Breast epithelium (tissue), 3 donors: ENCODE data around the gene PPDPF.

Experiments used
- POLR2A ChIP-seq: fragments of 450-650 bp; IDR thresholded peaks from one replicate; pipeline ENCODE4 v1.6.1; 2016; ENCODE audit warnings: antibody characterized with exemption, mild to moderate bottlenecking, moderate library complexity
- TF ChIP-seq, protein P1 (sequence below), 3 donors: fragments of 450-650 bp; IDR thresholded peaks; one replicate each; pipeline ENCODE4 v1.5.1; 2016 to 2017; ENCODE audit warnings: antibody characterized with exemption in 3 of 3, mild to moderate bottlenecking in 3 of 3, moderate library complexity in 3 of 3

DNA sequence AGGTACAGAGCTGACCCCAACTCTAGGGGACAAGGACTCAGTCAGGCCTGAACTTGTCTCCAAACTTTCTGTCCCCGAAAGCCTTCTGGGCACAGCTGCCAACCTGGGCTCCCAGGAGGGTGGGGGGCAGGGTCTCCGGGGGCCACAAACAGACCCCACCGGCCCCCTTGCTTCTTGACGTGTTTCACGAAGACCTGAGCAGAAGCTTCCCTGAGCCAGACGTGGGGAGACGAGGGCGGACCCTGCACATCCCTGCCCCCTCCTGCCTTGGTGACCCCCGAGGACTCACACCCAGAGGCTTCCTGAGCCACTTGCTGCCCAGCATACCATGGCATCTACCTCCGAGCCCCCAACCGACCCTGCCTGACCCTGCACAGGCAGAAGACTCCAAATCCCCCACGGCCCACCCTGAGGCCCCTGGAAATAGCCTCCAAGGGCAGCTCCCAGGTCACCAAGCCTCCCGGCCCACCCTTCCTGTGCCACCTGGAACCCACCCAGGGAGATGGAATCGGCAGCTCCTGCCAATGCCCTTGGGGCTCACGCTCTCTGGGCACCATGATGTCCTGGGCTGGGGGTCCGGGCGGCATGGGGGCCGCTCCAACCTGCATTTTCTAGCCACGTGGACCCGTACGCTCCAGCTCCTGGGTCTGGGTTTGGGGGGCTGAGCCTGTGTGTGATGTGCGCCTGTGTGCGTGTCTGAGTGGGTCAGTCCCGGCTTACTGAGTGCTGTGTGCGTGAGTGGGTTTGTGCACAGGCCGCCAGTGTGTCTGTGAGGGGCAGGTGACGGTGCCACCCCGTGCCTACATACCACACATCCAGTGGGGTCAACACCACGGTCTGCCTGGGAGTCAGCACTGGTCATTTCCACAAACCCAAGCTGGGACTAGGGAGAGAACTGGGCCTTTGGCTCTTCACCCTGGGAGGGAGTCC is 19.1 kb downstream of the PPDPF start:
- TF ChIP-seq, protein P1, sequence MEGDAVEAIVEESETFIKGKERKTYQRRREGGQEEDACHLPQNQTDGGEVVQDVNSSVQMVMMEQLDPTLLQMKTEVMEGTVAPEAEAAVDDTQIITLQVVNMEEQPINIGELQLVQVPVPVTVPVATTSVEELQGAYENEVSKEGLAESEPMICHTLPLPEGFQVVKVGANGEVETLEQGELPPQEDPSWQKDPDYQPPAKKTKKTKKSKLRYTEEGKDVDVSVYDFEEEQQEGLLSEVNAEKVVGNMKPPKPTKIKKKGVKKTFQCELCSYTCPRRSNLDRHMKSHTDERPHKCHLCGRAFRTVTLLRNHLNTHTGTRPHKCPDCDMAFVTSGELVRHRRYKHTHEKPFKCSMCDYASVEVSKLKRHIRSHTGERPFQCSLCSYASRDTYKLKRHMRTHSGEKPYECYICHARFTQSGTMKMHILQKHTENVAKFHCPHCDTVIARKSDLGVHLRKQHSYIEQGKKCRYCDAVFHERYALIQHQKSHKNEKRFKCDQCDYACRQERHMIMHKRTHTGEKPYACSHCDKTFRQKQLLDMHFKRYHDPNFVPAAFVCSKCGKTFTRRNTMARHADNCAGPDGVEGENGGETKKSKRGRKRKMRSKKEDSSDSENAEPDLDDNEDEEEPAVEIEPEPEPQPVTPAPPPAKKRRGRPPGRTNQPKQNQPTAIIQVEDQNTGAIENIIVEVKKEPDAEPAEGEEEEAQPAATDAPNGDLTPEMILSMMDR (IDR thresholded peaks at IDR 0.05): no peak
- TF ChIP-seq POLR2A: no peak
